ENCODE results near the gene C2orf81. TPM values are rescaled to one million over a fixed set of nuclear protein-coding genes. Genes with fewer than 3 reads are reported as not detected.

C2orf81 gene
- total and polyA plus RNA-seq, 4 donors: 0.08 to 0.44 (median 0.29) TPM

GRCh38 chr2:74441690-74442482, 20.5 kb upstream of the C2orf81 start, which contains the start of gene RTKN (continued):
- TF ChIP-seq RXRA (IDR thresholded peaks at IDR 0.05) (peak; percentile 46 to 58), HNF4A (conservative IDR thresholded peaks at IDR 0.05) (peak in 1 of 2 donors; percentile 45)

GRCh38 chr2:74441170-74441689, 19.8 kb upstream of the C2orf81 start:
- Histone ChIP-seq H3K4me3 (ENCODE audit: low read depth in 1 of 3, low read length in 3 of 3) (peak overlapping the region; percentile 79 to 88 (median 80)), H3K4me1 (ENCODE audit: control insufficient read depth in 4 of 4, insufficient read depth in 4 of 4, low read length in 3 of 4) (peaks cover 19 to 60% (median 52%) of the 10 kb centered on the region in 4 donors), H3K36me3 (ENCODE audit: control insufficient read depth in 4 of 4, insufficient read depth in 3 of 4, low read depth in 1 of 4, low read length in 3 of 4) (no peaks in the 10 kb centered on the region), H3K9me3 (ENCODE audit: control insufficient read depth in 4 of 4, low read length in 3 of 4) (no peaks in the 10 kb centered on the region), H3K9ac (ENCODE audit: low read depth in 1 of 2, low read length in 2 of 2) (peak overlapping the region; percentile 30 to 71), H3K27me3 (ENCODE audit: control insufficient read depth in 4 of 4, insufficient read depth in 4 of 4, low read length in 3 of 4) (no peaks in the 10 kb centered on the region), H3K27ac (ENCODE audit: low read depth in 1 of 2, low read length in 2 of 2) (peak overlapping the region; percentile 92 to 95)
- DNase-seq (ENCODE audit: low spot score): no peak
- TF ChIP-seq SP1 (IDR thresholded peaks at IDR 0.05) (no peak), HNF4A (conservative IDR thresholded peaks at IDR 0.05) (no peak), MAX (IDR thresholded peaks at IDR 0.05) (no peak), HNF4G (IDR thresholded peaks at IDR 0.05) (no peak), REST (IDR thresholded peaks at IDR 0.05) (no peak), EGR1 (IDR thresholded peaks at IDR 0.05; ENCODE audit: low read depth in 2 of 2) (no peak), JUND (IDR thresholded peaks at IDR 0.05) (no peak), RAD21 (IDR thresholded peaks at IDR 0.05) (no peak), TAF1 (conservative IDR thresholded peaks at IDR 0.05) (no peak)
- 14% methylated on average over 33 of the region's 33 CpGs for WGBS

- H3K9me3 ChIP-seq (ENCODE audit: control insufficient read depth in 4 of 4, low read length in 3 of 4): no peaks in the 10 kb centered on the region
- H3K9ac ChIP-seq (ENCODE audit: low read depth in 1 of 2, low read length in 2 of 2): peak overlapping the region; percentile 30 to 71
- H3K36me3 ChIP-seq (ENCODE audit: control insufficient read depth in 4 of 4, insufficient read depth in 3 of 4, low read depth in 1 of 4, low read length in 3 of 4): peaks cover 0 to 4% (median 0%) of the 10 kb centered on the region in 4 donors
- H3K4me3 ChIP-seq (ENCODE audit: low read depth in 1 of 3, low read length in 3 of 3): peak overlapping the region; percentile 79 to 88 (median 80)
- peaks cover 19 to 61% (median 53%) of the 10 kb centered on the region in 4 donors for H3K4me1 ChIP-seq (ENCODE audit: control insufficient read depth in 4 of 4, insufficient read depth in 4 of 4, low read length in 3 of 4)
- peak overlapping the region; percentile 92 to 95 for H3K27ac ChIP-seq (ENCODE audit: low read depth in 1 of 2, low read length in 2 of 2)
- DNase-seq (ENCODE audit: low spot score): peak; percentile 75
- 6% methylated on average over 45 of the region's 45 CpGs for WGBS
- no peaks in the 10 kb centered on the region for H3K27me3 ChIP-seq (ENCODE audit: control insufficient read depth in 4 of 4, insufficient read depth in 4 of 4, low read length in 3 of 4)
- peak in 1 of 2 donors; percentile 18 for TF ChIP-seq EGR1 (IDR thresholded peaks at IDR 0.05; ENCODE audit: low read depth in 2 of 2)
- no peak for TF ChIP-seq RXRA (IDR thresholded peaks at IDR 0.05)
- TF ChIP-seq YY1 (IDR thresholded peaks at IDR 0.05): no peak
- no peak for TF ChIP-seq HNF4G (IDR thresholded peaks at IDR 0.05)
- TF ChIP-seq NR2F2 (IDR thresholded peaks at IDR 0.05): no peak
- TF ChIP-seq REST (IDR thresholded peaks at IDR 0.05): no peak
- peak in 1 of 2 donors; percentile 20 for TF ChIP-seq HNF4A (conservative IDR thresholded peaks at IDR 0.05)
- no peak for TF ChIP-seq MAX (IDR thresholded peaks at IDR 0.05)
- TF ChIP-seq FOXA1 (IDR thresholded peaks at IDR 0.05): no peak
- peak; percentile 39 for TF ChIP-seq CTCF (IDR thresholded peaks at IDR 0.05; ENCODE audit: low read depth, low read length, missing input control)
- TF ChIP-seq JUND (IDR thresholded peaks at IDR 0.05): no peak
- no peak for TF ChIP-seq TAF1 (conservative IDR thresholded peaks at IDR 0.05)
- no peak for TF ChIP-seq FOXA2 (IDR thresholded peaks at IDR 0.05)
- peak in 1 of 2 donors; percentile 53 for TF ChIP-seq GABPA (IDR thresholded peaks at IDR 0.05 in 1 of 2, conservative IDR thresholded peaks at IDR 0.05 in 1 of 2)
Observed at GRCh38 chr2:74440378-74441169, 19.2 kb upstream of the C2orf81 start.

Data from liver (tissue), 9 donors.